Renal cortical epithelial cell (primary cell): ENCODE data around the gene ITGB1. TPM values are rescaled to one million over a fixed set of nuclear protein-coding genes. Genes with fewer than 3 reads are reported as not detected.

Experiments used
- DNase-seq: peaks from one replicate; pipeline ENCODE4 v3.0.0-alpha.2; 2011; ENCODE audit warnings: low read depth
- total RNA-seq: library from RNA; depleted of rRNA; stranded (reverse); fragments of >200 nt; gene quantifications from 2 replicates; pipeline ENCODE4 v1.2.3, GENCODE V29; 2014

The ITGB1 gene
- total RNA-seq, 1 donor from 2014 or later, result 1,646 TPM

GRCh38 chr10:32889631-32890212 is 68.3 kb downstream of the ITGB1 start:
- no peak for DNase-seq

- no peak for DNase-seq
These were observed 69.7 kb downstream of the ITGB1 start for GRCh38 chr10:32888161-32888927.

GRCh38 chr10:32887481-32887880 is 70.5 kb downstream of the ITGB1 start:
- no peak for DNase-seq

GRCh38 chr10:32882076-32882475 is 76.0 kb downstream of the ITGB1 start:
- no peak for DNase-seq

GRCh38 chr10:32878646-32879045 is 79.4 kb downstream of the ITGB1 start:
- no peak for DNase-seq

GRCh38 chr10:32877915-32878314 is 80.1 kb downstream of the ITGB1 start:
- no peak for DNase-seq

GRCh38 chr10:32865170-32865569 is 92.9 kb downstream of the ITGB1 start:
- no peak for DNase-seq

- no peak for DNase-seq
These were observed 103.6 kb downstream of the ITGB1 start for GRCh38 chr10:32854435-32854834.

GRCh38 chr10:32851301-32851700 is 106.7 kb downstream of the ITGB1 start:
- no peak for DNase-seq
